Suppressor macrophage treated with lipopolysaccharide for 4 hours (primary cell): ENCODE results near the gene MAPRE3.
A peak's percentile ranks its signal among the peaks of the same experiment; 100 is the strongest.

Experiments
- DNase-seq: peaks from one replicate; pipeline ENCODE4 v3.0.0-alpha.2; 2020

MAPRE3 gene

DNA sequence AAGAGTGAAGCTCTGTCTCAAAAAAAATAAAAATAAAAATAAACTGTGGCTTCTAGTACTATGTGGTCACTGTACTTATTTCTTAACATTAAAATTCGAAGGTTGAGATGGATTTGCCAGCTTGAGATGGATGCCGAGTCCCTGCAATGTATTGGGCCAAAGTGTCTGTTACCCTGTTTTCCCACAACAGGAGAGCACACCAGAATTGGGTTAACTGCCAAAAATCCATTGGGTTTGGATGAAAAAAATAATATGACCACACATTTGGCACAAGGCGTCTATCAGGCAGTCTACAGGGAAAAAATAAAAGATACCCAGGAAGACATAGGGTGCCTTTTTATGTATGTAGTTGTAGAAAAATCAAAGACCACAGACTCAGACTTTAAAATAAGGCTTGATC lies 19.2 kb upstream of the MAPRE3 start:
- no peak for DNase-seq

DNA sequence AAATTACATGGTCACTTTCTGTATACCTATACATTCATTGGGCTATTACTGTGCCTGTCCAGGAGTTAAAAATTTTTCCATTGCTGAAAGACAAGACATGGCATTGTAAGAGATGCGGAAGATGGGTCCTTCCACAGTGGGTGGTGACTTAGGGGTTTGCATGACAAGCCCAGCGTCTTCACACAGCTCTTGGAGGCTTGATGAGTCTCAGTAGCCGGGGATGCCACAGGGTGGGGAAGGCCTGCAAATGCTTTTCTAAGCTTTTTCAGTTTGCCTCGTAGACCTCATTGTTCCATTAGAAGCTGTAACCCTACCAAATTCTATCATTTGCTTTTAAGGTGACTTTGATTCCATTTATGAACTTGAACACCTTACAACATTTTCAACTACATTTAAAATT lies 18.1 kb upstream of the MAPRE3 start:
- no peak for DNase-seq

DNA sequence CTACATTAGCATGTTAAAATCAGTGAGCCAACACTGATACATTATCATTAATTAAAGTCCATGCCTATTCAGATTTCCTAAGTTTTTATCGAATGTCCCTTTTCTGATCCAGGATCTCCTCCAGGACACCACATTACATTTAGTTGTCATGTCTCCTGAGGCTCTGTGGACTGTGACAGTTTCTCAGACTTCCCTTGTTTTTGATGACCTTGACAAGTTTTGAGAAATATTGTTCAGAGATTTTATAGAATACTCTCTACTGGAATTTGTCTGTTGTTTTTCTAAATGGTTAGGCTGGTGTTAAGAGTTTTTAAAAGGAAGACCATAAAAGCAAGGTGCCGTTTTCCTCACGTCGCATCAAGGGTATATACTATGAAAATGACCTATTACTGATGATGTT lies 16.3 kb upstream of the MAPRE3 start:
- no peak for DNase-seq

- DNase-seq: no peak
These were observed 13.4 kb upstream of the MAPRE3 start for GRCh38 chr2:26957041-26957440.

- no peak for DNase-seq
These were observed 12.9 kb upstream of the MAPRE3 start for GRCh38 chr2:26957534-26957933.

GRCh38 chr2:26959331-26959730 lies 11.1 kb upstream of the MAPRE3 start:
- peak; percentile 38 for DNase-seq

GRCh38 chr2:26964446-26965130 lies 5.8 kb upstream of the MAPRE3 start:
- DNase-seq: no peak

GRCh38 chr2:26968001-26968400 lies 2.4 kb upstream of the MAPRE3 start:
- no peak for DNase-seq

DNA sequence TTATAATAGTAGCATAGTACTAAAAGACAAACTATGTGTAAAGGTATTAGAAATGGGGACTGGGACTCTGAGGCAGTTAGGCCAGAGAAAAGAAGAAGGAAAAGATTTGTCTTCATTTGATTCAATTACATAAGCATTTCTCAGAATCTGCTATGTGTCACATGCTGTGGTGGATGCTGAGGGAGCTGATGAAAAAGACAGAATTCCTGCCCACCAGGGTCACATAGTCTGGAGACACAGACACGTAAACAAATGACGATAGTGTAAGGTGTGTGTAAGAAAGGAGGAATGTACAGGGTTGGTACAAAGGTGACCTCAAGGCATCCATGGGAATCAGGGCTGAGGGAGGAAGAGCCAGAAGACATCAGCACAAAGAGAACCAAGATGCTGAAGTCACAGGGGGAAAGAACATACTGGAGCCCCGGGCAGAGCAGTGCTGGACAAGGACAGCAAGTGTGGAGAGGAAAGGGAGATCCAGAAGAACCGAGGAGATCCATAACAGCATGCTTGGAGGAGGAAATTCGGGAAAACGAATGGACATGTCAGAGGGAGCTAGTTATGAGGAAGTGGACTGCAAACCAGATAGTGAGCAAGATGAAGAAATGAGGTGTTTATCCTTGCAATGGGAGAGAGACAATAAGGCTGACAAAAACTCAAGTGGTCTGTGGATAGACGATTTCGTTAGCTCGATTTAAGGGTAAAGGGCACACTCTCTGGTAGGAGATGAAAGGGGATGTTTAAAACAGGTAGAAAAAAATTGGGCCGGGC lies 1.2 kb upstream of the MAPRE3 start:
- DNase-seq: no peak

DNA sequence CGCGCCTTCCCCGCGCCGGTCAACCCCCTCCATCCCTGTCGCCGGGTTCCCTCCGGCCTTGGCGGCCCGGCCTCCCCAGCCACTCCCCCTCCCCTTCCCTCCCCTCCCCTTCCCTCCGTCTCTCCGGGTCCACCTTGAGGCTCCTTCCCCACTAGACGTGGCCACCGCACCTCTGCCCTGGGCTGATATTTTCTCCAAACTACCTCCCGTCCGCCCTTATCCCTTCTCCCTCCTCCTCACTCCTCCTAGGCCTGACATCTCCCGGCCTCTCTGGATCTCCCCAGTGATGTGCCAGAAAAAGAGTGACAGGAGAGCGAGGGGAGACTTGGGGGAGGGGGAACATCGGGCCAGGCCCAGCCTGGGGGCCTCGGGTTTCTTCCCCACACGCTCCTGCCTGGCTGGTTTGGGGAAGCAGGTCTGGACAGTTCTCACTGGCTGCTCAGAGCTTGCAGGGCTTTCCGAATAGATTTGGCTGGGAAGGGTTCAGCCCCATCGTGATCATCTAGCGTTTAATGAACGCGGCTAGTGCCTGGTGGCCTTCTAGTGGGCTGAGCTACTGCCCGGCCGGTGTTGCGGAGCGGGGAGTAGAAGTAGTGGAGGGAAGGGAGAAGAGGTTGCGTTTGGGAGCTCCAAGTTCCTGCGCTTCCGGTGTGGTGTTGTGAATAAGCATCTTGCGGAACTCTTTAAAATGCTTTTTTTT lies 641 bp downstream of the MAPRE3 start:
- DNase-seq: peak; percentile 39

GRCh38 chr2:26971911-26972786 lies 1.7 kb downstream of the MAPRE3 start:
- DNase-seq: peak; percentile 16

DNA sequence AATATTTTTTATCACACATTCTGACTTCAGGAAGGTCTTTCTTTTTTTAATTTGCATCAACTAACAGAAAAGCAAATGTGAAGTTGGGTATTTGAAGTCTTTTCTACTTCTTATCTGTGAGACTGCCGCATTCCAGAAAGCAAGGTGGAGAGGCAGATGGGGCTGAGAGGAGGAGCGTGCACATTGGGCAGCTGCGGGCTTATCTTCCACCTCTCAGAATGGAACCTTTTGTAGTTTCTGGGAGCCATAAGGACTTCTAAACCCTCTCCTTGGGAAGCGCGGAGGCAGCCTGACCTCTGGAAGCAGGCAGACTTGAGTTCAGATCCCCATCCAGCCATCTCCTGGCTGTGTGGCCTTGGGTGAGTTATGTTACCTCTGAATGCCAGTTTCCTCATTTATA lies 3.9 kb downstream of the MAPRE3 start:
- DNase-seq: no peak

- no peak for DNase-seq
These were observed 4.7 kb downstream of the MAPRE3 start for GRCh38 chr2:26975102-26975501.

DNA sequence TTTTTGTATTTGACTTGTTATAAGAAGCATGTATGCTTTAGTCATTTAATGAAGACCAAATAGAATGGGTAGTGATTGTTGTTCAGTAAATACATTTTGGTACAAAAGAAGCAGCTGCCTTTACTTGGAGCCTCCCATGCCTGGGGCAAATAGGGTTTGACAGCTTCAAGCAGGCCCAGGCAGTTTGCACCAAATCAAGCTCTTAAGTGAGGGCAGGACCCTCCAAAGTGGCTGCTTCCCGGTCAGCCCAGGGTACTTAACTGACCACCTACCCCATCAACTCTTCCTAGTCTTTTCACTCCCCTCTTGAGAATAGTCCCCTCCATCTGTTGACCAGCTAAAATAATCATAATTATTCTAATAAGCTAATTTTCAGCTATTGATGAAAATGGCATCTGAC lies 5.2 kb downstream of the MAPRE3 start:
- no peak for DNase-seq

DNA sequence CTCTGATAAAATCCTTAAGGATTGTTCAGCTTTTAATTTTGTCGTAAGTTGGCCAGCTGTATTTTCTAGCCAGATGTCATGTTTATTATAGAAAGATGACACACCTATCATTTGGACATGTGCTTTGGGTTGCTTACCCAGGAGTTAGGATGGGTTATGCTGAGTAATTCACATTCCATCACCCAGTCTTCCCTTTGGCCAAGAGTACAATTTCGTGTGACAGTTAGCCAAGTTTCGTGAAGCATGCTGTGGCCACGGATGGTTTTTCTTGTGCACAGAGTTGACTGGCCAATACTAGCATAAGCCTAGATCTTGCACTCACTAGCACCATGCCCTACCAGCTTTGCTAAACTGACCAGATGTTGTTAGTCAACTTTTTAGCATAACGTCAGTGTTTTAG lies 5.8 kb downstream of the MAPRE3 start:
- DNase-seq: no peak

- no peak for DNase-seq
These were observed 6.6 kb downstream of the MAPRE3 start for GRCh38 chr2:26977012-26977411.

DNA sequence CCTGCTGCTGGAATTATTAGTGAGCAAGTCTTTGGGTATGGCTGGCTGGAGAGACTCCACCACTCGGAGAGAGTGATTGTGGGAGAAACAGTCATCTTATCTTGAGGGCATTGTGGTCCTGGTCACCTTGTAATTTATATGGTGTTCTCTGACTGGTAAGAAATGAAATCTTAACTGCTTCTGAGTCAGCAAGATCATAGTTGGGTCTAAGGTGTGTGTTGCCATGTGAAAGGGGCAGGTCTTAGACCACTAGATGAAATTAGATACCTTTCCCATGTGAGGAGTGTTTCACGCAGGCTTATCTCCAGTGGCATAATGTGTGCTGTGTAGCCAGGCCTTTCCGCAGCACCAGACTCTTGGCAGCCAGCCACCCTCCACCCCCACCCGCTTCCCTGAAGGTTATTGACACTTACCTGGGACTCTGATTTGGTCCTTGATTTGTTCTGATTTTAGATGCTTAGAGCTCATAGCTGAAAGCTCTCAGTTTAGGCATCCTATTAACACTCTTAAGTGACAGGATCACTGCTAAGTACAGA lies 7.7 kb downstream of the MAPRE3 start:
- DNase-seq: no peak

DNA sequence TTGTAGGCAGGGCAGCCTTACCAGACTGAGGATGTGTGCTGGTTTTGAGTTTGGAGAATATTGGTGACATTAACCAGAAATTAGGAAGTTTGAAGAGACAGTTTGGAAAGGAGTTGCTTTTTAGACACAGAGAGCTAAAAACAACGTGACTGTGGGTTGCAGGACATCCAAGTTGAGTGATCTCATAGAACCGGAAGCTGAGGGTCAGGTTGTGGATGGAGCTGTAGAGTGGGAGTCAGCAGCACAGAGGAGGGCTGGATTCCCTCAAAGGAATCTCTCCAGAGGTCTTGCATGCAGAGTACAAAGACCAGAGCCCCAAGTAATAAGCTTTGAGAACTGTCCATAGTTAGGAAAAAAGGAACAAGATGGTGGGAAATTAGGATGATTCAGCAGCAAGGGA lies 9.3 kb downstream of the MAPRE3 start:
- DNase-seq: no peak

GRCh38 chr2:26980971-26981370 lies 10.5 kb downstream of the MAPRE3 start:
- no peak for DNase-seq

- DNase-seq: peak; percentile 16
These were observed 11.8 kb downstream of the MAPRE3 start for GRCh38 chr2:26982102-26982742.

GRCh38 chr2:26983746-26984145 lies 13.3 kb downstream of the MAPRE3 start:
- DNase-seq: no peak

GRCh38 chr2:26985807-26986206 lies 15.4 kb downstream of the MAPRE3 start:
- DNase-seq: no peak
